Parietal lobe (tissue), 2 donors: ENCODE measurements around the gene LEAP2. TPM values are rescaled to one million over a fixed set of nuclear protein-coding genes. Genes with fewer than 3 reads are reported as not detected.

Experiments
- small RNA-seq: library from RNA; depleted of rRNA; stranded (forward); fragments of <200 nt; gene quantifications from one replicate; pipeline ENCODE3, GENCODE V24; 2014; ENCODE audit warnings: low replicate concordance
- total RNA-seq: library from RNA; depleted of rRNA; stranded (reverse); fragments of >200 nt; gene quantifications from one replicate; pipeline ENCODE4 v1.2.3, GENCODE V29; 2014

LEAP2 gene, protein sequence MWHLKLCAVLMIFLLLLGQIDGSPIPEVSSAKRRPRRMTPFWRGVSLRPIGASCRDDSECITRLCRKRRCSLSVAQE
- total RNA-seq: 4.7 TPM

GRCh38 chr5:132873119-132873929 lies at the start of gene LEAP2:
TSS of gene LEAP2 (plus strand) at chr5:132873668. CDS start at chr5:132873695, 27 bp downstream.

DNA sequence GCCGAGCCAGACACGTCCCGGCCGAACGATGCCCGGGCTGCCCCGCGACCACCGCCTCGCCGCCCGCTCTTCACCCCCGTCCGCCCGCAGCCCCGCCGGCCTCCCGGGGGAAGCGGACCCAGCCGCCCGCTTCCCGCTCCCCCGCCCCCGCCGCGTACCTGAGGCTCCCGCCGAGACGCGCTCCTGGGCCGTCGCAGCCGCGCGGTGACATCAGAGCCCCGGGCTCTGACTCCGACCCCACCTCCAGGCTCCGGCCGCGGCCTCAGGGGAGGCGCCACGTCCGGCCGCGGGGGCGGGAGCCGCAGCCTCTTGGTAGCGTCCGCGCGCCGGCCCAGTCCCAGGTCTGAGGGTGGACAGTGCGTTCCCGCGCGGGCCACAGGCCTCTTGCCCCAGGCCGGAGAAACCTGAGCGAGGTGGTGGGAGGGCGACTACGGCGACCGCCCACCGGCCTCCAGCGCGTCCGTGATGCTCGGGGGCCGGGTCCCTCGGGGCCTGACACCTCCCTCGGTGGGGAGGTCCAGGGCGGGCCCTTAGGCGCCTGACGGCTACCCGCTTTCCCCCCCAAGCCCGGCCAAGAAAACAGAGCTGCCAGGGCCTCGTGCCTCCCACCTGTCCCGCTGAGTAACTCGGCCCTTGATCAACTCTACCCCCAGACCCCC lies 42.9 kb upstream of the LEAP2 start, which contains the start of gene SHROOM1:
Gene SHROOM1 (minus strand): TSS at position 212 of the 659 bp plus-strand sequence. CDS start 4,507 bp downstream, outside the sequence.

GRCh38 chr5:132866342-132867045 lies 7.0 kb upstream of the LEAP2 start, which contains the start of the genes GDF9 and UQCRQ:
TSS of gene GDF9 (minus strand) at chr5:132866469. CDS start at chr5:132864533, 1,936 bp downstream.
TSS of gene UQCRQ (plus strand) at chr5:132866642. CDS start at chr5:132866882, 240 bp downstream.

Small RNA genes lying within 50 kb of the gene (small RNA-seq; reads per million reads assigned to genes)
- not detected for gene RNA5SP192

Other genes with a start within 250 kb of the LEAP2 start
- not detected for gene IL13, start 215.5 kb upstream of the LEAP2 start, total RNA-seq
- not detected for gene IL4, start 199.7 kb upstream of the LEAP2 start, total RNA-seq
- 98.9 TPM for gene KIF3A, start 136.1 kb upstream of the LEAP2 start, total RNA-seq
- gene CCNI2, start 126.2 kb upstream of the LEAP2 start, total RNA-seq: 0.94 TPM
- 45.1 TPM for gene SEPTIN8, start 96.4 kb upstream of the LEAP2 start, total RNA-seq
- 3.1 TPM for gene SOWAHA, start 60.4 kb upstream of the LEAP2 start, total RNA-seq
- 0.94 TPM for gene SHROOM1, start 43.0 kb upstream of the LEAP2 start, total RNA-seq
- 0.94 TPM for gene GDF9, start 7.2 kb upstream of the LEAP2 start, total RNA-seq
- 93.9 TPM for gene UQCRQ, start 7.0 kb upstream of the LEAP2 start, total RNA-seq
- 118 TPM for gene AFF4, start 90.0 kb downstream of the LEAP2 start, total RNA-seq
- 16.3 TPM for gene ZCCHC10, start 152.9 kb downstream of the LEAP2 start, total RNA-seq
- 109 TPM for gene HSPA4, start 178.3 kb downstream of the LEAP2 start, total RNA-seq